Activated naive CD4-positive, alpha-beta T cell treated with anti-CD3 and anti-CD28 coated beads, Interleukin-2, amount 50 U/mL, for 72 hours (primary cell): ENCODE results near the gene FIGNL2. TPM values are rescaled to one million over a fixed set of nuclear protein-coding genes. Genes with fewer than 3 reads are reported as not detected.

Experiments used
- ATAC-seq, 2 donors: fragments of 150-1000 bp; cut with Tn5 transposase; 2 replicates each; pipeline ENCODE4 v1.10.0; 2021; ENCODE audit warnings: mild to moderate bottlenecking in 2 of 2, moderate library complexity in 2 of 2
- DNase-seq, 2 donors: peaks; one replicate each; pipeline ENCODE4 v3.0.0; 2021 to 2022; ENCODE audit warnings: low spot score in 2 of 2
- H3K27ac Mint-ChIP-seq, 2 donors: one replicate each; pipeline ENCODE4 v1.8.0; 2022; ENCODE audit warnings: mild to moderate bottlenecking in 2 of 2, mixed read lengths in 2 of 2
- H3K36me3 Mint-ChIP-seq, 2 donors: one replicate each; pipeline ENCODE4 v1.8.0; 2022; ENCODE audit warnings: mixed read lengths in 2 of 2
- H3K9me3 Mint-ChIP-seq, 2 donors: one replicate each; pipeline ENCODE4 v1.8.0; 2022; ENCODE audit warnings: mixed read lengths in 2 of 2
- total RNA-seq, 2 donors: library from RNA; stranded (reverse); gene quantifications; one replicate each; pipeline ENCODE4 v1.2.3, GENCODE V29; 2022

Gene FIGNL2
- total RNA-seq, 2 donors from 2014 or later, result 0.30 to 0.54 TPM

- H3K9me3 Mint-ChIP-seq, result peaks cover 6 to 8% of the 10 kb centered on the region in 2 donors
- H3K36me3 Mint-ChIP-seq, result peaks cover 7 to 17% of the 10 kb centered on the region in 2 donors
- no peak overlapping the region for H3K27ac Mint-ChIP-seq
- DNase-seq (no peak), ATAC-seq (no peak)
These were observed 35.6 kb upstream of the FIGNL2 start for GRCh38 chr12:51883998-51884675.

- H3K27ac Mint-ChIP-seq, result no peak overlapping the region
- H3K9me3 Mint-ChIP-seq, result peaks cover 6 to 8% of the 10 kb centered on the region in 2 donors
- no peak for DNase-seq
- peaks cover 7 to 17% of the 10 kb centered on the region in 2 donors for H3K36me3 Mint-ChIP-seq
- no peak for ATAC-seq
These were observed 34.8 kb upstream of the FIGNL2 start for GRCh38 chr12:51883295-51883694.

- Mint-ChIP-seq H3K27ac (no peak overlapping the region), H3K9me3 (peaks cover 0 to 3% of the 10 kb centered on the region in 2 donors), H3K36me3 (no peaks in the 10 kb centered on the region)
- DNase-seq, result no peak
- ATAC-seq, result no peak
These were observed 30.6 kb upstream of the FIGNL2 start for GRCh38 chr12:51879102-51879501.

GRCh38 chr12:51874486-51874885 lies 26.0 kb upstream of the FIGNL2 start:
- H3K9me3 Mint-ChIP-seq, result no peaks in the 10 kb centered on the region
- no peak for ATAC-seq
- H3K27ac Mint-ChIP-seq, result no peak overlapping the region
- H3K36me3 Mint-ChIP-seq, result no peaks in the 10 kb centered on the region
- DNase-seq, result no peak

GRCh38 chr12:51874000-51874399 lies 25.5 kb upstream of the FIGNL2 start:
- ATAC-seq (no peak), DNase-seq (no peak)

GRCh38 chr12:51873251-51873994 lies 24.9 kb upstream of the FIGNL2 start:
- no peaks in the 10 kb centered on the region for H3K9me3 Mint-ChIP-seq
- DNase-seq, result no peak
- H3K36me3 Mint-ChIP-seq, result no peaks in the 10 kb centered on the region
- no peak for ATAC-seq
- H3K27ac Mint-ChIP-seq, result no peak overlapping the region

More at GRCh38 chr12:51874000-51874399, 25.5 kb upstream of the FIGNL2 start:
- H3K27ac Mint-ChIP-seq, result no peak overlapping the region
- no peaks in the 10 kb centered on the region for H3K9me3 Mint-ChIP-seq
- H3K36me3 Mint-ChIP-seq, result no peaks in the 10 kb centered on the region

GRCh38 chr12:51872689-51872981 lies 24.1 kb upstream of the FIGNL2 start:
- no peaks in the 10 kb centered on the region for H3K9me3 Mint-ChIP-seq
- no peak for DNase-seq
- no peak overlapping the region for H3K27ac Mint-ChIP-seq
- H3K36me3 Mint-ChIP-seq, result no peaks in the 10 kb centered on the region
- ATAC-seq, result no peak

- no peak for DNase-seq
- no peak overlapping the region for H3K27ac Mint-ChIP-seq
- H3K36me3 Mint-ChIP-seq, result no peaks in the 10 kb centered on the region
These were observed 23.6 kb upstream of the FIGNL2 start for GRCh38 chr12:51871918-51872688.

GRCh38 chr12:51871126-51871525 lies 22.6 kb upstream of the FIGNL2 start:
- DNase-seq (no peak), ATAC-seq (no peak)
- Mint-ChIP-seq H3K27ac (no peak overlapping the region), H3K36me3 (no peaks in the 10 kb centered on the region), H3K9me3 (no peaks in the 10 kb centered on the region)

More at GRCh38 chr12:51871918-51872688, 23.6 kb upstream of the FIGNL2 start:
- ATAC-seq, result no peak
- no peaks in the 10 kb centered on the region for H3K9me3 Mint-ChIP-seq

GRCh38 chr12:51870504-51870903 lies 22.0 kb upstream of the FIGNL2 start:
- no peak for ATAC-seq

GRCh38 chr12:51869931-51870330 lies 21.4 kb upstream of the FIGNL2 start:
- H3K27ac Mint-ChIP-seq, result no peak overlapping the region
- DNase-seq (no peak), ATAC-seq (no peak)
- H3K9me3 Mint-ChIP-seq, result no peaks in the 10 kb centered on the region
- H3K36me3 Mint-ChIP-seq, result no peaks in the 10 kb centered on the region

More at GRCh38 chr12:51870504-51870903, 22.0 kb upstream of the FIGNL2 start:
- Mint-ChIP-seq H3K27ac (no peak overlapping the region), H3K9me3 (no peaks in the 10 kb centered on the region), H3K36me3 (no peaks in the 10 kb centered on the region)
- DNase-seq, result no peak

- no peaks in the 10 kb centered on the region for H3K36me3 Mint-ChIP-seq
- no peak for ATAC-seq
- no peaks in the 10 kb centered on the region for H3K9me3 Mint-ChIP-seq
- no peak for DNase-seq
- H3K27ac Mint-ChIP-seq, result no peak overlapping the region
These were observed 21.0 kb upstream of the FIGNL2 start for GRCh38 chr12:51869496-51869865.

GRCh38 chr12:51868821-51869495 lies 20.4 kb upstream of the FIGNL2 start:
- H3K36me3 Mint-ChIP-seq, result no peaks in the 10 kb centered on the region
- no peaks in the 10 kb centered on the region for H3K9me3 Mint-ChIP-seq
- no peak for DNase-seq
- no peak overlapping the region for H3K27ac Mint-ChIP-seq
- no peak for ATAC-seq

GRCh38 chr12:51867796-51868428 lies 19.4 kb upstream of the FIGNL2 start:
- Mint-ChIP-seq H3K9me3 (no peaks in the 10 kb centered on the region), H3K27ac (no peak overlapping the region), H3K36me3 (no peaks in the 10 kb centered on the region)
- ATAC-seq (no peak), DNase-seq (no peak)

- ATAC-seq (no peak), DNase-seq (no peak)
- Mint-ChIP-seq H3K36me3 (no peaks in the 10 kb centered on the region), H3K27ac (no peak overlapping the region), H3K9me3 (no peaks in the 10 kb centered on the region)
These were observed 18.9 kb upstream of the FIGNL2 start for GRCh38 chr12:51867371-51867770.

- Mint-ChIP-seq H3K36me3 (no peaks in the 10 kb centered on the region), H3K27ac (no peak overlapping the region), H3K9me3 (no peaks in the 10 kb centered on the region)
- DNase-seq (no peak), ATAC-seq (no peak)
These were observed 18.2 kb upstream of the FIGNL2 start for GRCh38 chr12:51866762-51867161.
